ENCODE results near the gene KRT28.

- no peak for TF ChIP-seq CTCF (IDR thresholded peaks at IDR 0.05; ENCODE audit: insufficient read depth, low read length, poor library complexity, severe bottlenecking)
- TF ChIP-seq EZH2phosphoT487 (conservative IDR thresholded peaks at IDR 0.05; ENCODE audit: low read length), result no peak
Measured at GRCh38 chr17:40821536-40821935, 21.8 kb upstream of the KRT28 start.

All from SU-DHL-6 (cell line).